Daoy (cell line): Measurements from ENCODE around the gene PARVB. TPM values are rescaled to one million over a fixed set of nuclear protein-coding genes. Genes with fewer than 3 reads are reported as not detected.

Experiments used
- DNase-seq: peaks from one replicate; pipeline ENCODE4 v3.0.0-alpha.2; 2015; ENCODE audit warnings: low read depth
- total RNA-seq: library from RNA; depleted of rRNA; stranded (reverse); fragments of >200 nt; shearing (Covaris generic); gene quantifications from 2 replicates; pipeline ENCODE4 v1.2.3, GENCODE V29; 2014

Gene PARVB
- total RNA-seq, 1 experiment from 2014 or later, result 29.7 TPM

GRCh38 chr22:44159811-44160210 lies 135.7 kb downstream of the PARVB start:
- no peak for DNase-seq

- DNase-seq, result no peak
Observed at GRCh38 chr22:44160421-44160820, 136.3 kb downstream of the PARVB start.

GRCh38 chr22:44161673-44162072 lies 137.6 kb downstream of the PARVB start:
- no peak for DNase-seq

GRCh38 chr22:44162960-44163359 lies 138.9 kb downstream of the PARVB start:
- DNase-seq, result no peak

- no peak for DNase-seq
Observed at GRCh38 chr22:44163536-44163935, 139.4 kb downstream of the PARVB start.

- DNase-seq, result no peak
Observed at GRCh38 chr22:44164031-44164430, 139.9 kb downstream of the PARVB start.

- DNase-seq, result no peak
Observed at GRCh38 chr22:44165286-44165874, 141.3 kb downstream of the PARVB start.

- DNase-seq, result no peak
Observed at GRCh38 chr22:44166498-44167276, 142.6 kb downstream of the PARVB start.

- no peak for DNase-seq
Observed at GRCh38 chr22:44167501-44167900, 143.4 kb downstream of the PARVB start.

- no peak for DNase-seq
Observed at GRCh38 chr22:44168206-44168605, 144.1 kb downstream of the PARVB start.

GRCh38 chr22:44170470-44170869 lies 146.4 kb downstream of the PARVB start:
- DNase-seq, result no peak

- no peak for DNase-seq
Observed at GRCh38 chr22:44171561-44171960, 147.5 kb downstream of the PARVB start.

- no peak for DNase-seq
Observed at GRCh38 chr22:44172370-44173108, 148.4 kb downstream of the PARVB start.

GRCh38 chr22:44173154-44173553 lies 149.1 kb downstream of the PARVB start:
- DNase-seq, result no peak

GRCh38 chr22:44175676-44176075 lies 151.6 kb downstream of the PARVB start:
- DNase-seq, result no peak

GRCh38 chr22:44179196-44179988 lies 155.3 kb downstream of the PARVB start:
- no peak for DNase-seq

- no peak for DNase-seq
Observed at GRCh38 chr22:44179989-44180705, 156.0 kb downstream of the PARVB start.

- peak; percentile 45 for DNase-seq
Observed at GRCh38 chr22:44180706-44181032, 156.6 kb downstream of the PARVB start, which contains the start of gene PARVG. Gene PARVG (plus strand): TSS chr22:44180925. CDS start chr22:44183330, 2,405 bp downstream.

- DNase-seq, result peak; percentile 76
Observed at GRCh38 chr22:44181033-44181911, 157.2 kb downstream of the PARVB start.

GRCh38 chr22:44181912-44182587 lies 157.9 kb downstream of the PARVB start:
- DNase-seq, result no peak
